HepG2 (cell line): ENCODE measurements around the gene SEC31A.

ENCODE experiments used
- HCFC1 ChIP-seq: fragments of 150-350 bp; IDR thresholded peaks from 2 replicates; pipeline ENCODE4 v1.6.1; 2014; ENCODE audit warnings: low read depth, low read length
- JUN ChIP-seq: sonication (generic); formaldehyde crosslinking; IDR thresholded peaks from 2 replicates; pipeline ENCODE4 v1.4.0; 2020; ENCODE audit warnings: mild to moderate bottlenecking, missing genetic modification reagents
- NR2C2 ChIP-seq: sonication (generic); formaldehyde crosslinking; IDR thresholded peaks from 2 replicates; pipeline ENCODE4 v1.4.0; 2020; ENCODE audit warnings: missing genetic modification reagents, mild to moderate bottlenecking, moderate library complexity, borderline replicate concordance
- POLR2AphosphoS5 ChIP-seq: IDR thresholded peaks from 2 replicates; pipeline ENCODE4 v1.6.1; 2012; ENCODE audit warnings: low read depth, low read length
- ZNF121 ChIP-seq: sonication (generic); formaldehyde crosslinking; IDR thresholded peaks from 2 replicates; pipeline ENCODE4 v1.5.0; 2020; ENCODE audit warnings: mild to moderate bottlenecking, missing genetic modification reagents
- ZNF235 ChIP-seq: sonication (generic); formaldehyde crosslinking; IDR thresholded peaks from 2 replicates; pipeline ENCODE4 v1.8.1; 2023; ENCODE audit warnings: mild to moderate bottlenecking, missing genetic modification reagents, borderline replicate concordance
- TF ChIP-seq, protein P1 (sequence below): sonication (generic); formaldehyde crosslinking; IDR thresholded peaks from 2 replicates; pipeline ENCODE4 v1.5.1; 2020; ENCODE audit warnings: missing genetic modification reagents, mild to moderate bottlenecking, borderline replicate concordance
- TF ChIP-seq, protein P2 (sequence below): sonication (generic); formaldehyde crosslinking; IDR thresholded peaks from 2 replicates; pipeline ENCODE4 v1.5.0; 2020; ENCODE audit warnings: mild to moderate bottlenecking, missing genetic modification reagents, moderate library complexity
- TF ChIP-seq, protein P3 (sequence below): sonication (generic); formaldehyde crosslinking; IDR thresholded peaks from 2 replicates; pipeline ENCODE4 v1.4.0; 2020; ENCODE audit warnings: mild to moderate bottlenecking, low read depth, missing genetic modification reagents
- TF ChIP-seq, protein P4 (sequence below): sonication (generic); formaldehyde crosslinking; IDR thresholded peaks from 2 replicates; pipeline ENCODE4 v1.9.0; 2021; ENCODE audit warnings: missing genetic modification reagents, borderline replicate concordance

DNA sequence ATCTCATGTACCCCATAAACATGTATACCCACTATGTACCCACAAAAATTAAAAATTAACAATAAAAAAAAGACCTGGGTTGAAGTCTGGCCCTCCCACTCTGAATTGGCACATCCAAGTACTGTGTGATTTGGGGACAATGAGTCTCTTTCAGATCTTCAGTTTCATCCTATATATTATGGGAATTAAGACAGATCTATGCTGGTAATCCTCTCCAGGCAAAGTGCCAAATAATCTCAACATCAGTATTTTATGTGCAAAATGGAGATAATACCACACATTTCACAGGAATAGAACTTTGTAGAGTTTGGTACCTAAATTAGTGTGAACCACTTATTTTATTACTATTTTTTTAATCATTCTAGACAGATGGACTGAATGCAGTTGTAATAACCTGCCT, 81.3 kb downstream of the SEC31A start:
- TF ChIP-seq ZNF235 (CRISPR knock-in tag) (no peak), HCFC1 (no peak), NR2C2 (CRISPR knock-in tag) (no peak), POLR2AphosphoS5 (no peak), JUN (CRISPR knock-in tag) (no peak), ZNF121 (no peak)
- TF ChIP-seq, protein P1, sequence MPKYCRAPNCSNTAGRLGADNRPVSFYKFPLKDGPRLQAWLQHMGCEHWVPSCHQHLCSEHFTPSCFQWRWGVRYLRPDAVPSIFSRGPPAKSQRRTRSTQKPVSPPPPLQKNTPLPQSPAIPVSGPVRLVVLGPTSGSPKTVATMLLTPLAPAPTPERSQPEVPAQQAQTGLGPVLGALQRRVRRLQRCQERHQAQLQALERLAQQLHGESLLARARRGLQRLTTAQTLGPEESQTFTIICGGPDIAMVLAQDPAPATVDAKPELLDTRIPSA (CRISPR knock-in tag): no peak
- TF ChIP-seq, protein P2, sequence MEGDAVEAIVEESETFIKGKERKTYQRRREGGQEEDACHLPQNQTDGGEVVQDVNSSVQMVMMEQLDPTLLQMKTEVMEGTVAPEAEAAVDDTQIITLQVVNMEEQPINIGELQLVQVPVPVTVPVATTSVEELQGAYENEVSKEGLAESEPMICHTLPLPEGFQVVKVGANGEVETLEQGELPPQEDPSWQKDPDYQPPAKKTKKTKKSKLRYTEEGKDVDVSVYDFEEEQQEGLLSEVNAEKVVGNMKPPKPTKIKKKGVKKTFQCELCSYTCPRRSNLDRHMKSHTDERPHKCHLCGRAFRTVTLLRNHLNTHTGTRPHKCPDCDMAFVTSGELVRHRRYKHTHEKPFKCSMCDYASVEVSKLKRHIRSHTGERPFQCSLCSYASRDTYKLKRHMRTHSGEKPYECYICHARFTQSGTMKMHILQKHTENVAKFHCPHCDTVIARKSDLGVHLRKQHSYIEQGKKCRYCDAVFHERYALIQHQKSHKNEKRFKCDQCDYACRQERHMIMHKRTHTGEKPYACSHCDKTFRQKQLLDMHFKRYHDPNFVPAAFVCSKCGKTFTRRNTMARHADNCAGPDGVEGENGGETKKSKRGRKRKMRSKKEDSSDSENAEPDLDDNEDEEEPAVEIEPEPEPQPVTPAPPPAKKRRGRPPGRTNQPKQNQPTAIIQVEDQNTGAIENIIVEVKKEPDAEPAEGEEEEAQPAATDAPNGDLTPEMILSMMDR: no peak
- TF ChIP-seq, protein P3, sequence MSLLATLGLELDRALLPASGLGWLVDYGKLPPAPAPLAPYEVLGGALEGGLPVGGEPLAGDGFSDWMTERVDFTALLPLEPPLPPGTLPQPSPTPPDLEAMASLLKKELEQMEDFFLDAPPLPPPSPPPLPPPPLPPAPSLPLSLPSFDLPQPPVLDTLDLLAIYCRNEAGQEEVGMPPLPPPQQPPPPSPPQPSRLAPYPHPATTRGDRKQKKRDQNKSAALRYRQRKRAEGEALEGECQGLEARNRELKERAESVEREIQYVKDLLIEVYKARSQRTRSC: no peak
- TF ChIP-seq, protein P4, sequence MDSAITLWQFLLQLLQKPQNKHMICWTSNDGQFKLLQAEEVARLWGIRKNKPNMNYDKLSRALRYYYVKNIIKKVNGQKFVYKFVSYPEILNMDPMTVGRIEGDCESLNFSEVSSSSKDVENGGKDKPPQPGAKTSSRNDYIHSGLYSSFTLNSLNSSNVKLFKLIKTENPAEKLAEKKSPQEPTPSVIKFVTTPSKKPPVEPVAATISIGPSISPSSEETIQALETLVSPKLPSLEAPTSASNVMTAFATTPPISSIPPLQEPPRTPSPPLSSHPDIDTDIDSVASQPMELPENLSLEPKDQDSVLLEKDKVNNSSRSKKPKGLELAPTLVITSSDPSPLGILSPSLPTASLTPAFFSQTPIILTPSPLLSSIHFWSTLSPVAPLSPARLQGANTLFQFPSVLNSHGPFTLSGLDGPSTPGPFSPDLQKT: no peak
